ENCODE data around the gene ITIH4. TPM values are rescaled to one million over a fixed set of nuclear protein-coding genes. Genes with fewer than 3 reads are reported as not detected.

The ITIH4 gene
- polyA plus RNA-seq, 1 of the 3 experiments (the other 2 are of a cell fraction), result 2.0 TPM

GRCh38 chr3:52787246-52787645, 43.2 kb downstream of the ITIH4 start:
- Histone ChIP-seq H2AFZ (ENCODE audit: low read depth) (no peak overlapping the region), H3K4me3 (ENCODE audit: low read depth in 2 of 2, low read length in 1 of 2) (no peak overlapping the region), H4K20me1 (ENCODE audit: insufficient read depth) (no peaks in the 10 kb centered on the region), H3K4me2 (no peak overlapping the region), H3K9me2 (no peaks in the 10 kb centered on the region), H3K36me3 (replicated peaks in 1 of 2; ENCODE audit: control insufficient read depth in 1 of 2, insufficient read depth in 2 of 2, low read length in 1 of 2) (no peaks in the 10 kb centered on the region), H3K27me3 (ENCODE audit: insufficient read depth) (no peaks in the 10 kb centered on the region), H3K79me2 (ENCODE audit: insufficient read depth) (no peaks in the 10 kb centered on the region), H3F3A (replicated peaks; ENCODE audit: insufficient read depth) (no peaks in the 10 kb centered on the region), H3K27ac (ENCODE audit: low read depth in 2 of 2, low read length in 1 of 2) (no peak overlapping the region), H3K9ac (no peak overlapping the region), H3K9me3 (no peaks in the 10 kb centered on the region), H3K4me1 (ENCODE audit: control insufficient read depth in 1 of 2, insufficient read depth in 2 of 2, low read depth in 1 of 2, low read length in 1 of 2) (no peaks in the 10 kb centered on the region)
- ChIA-PET CTCF (interaction anchor here (1.5 kb wide), 1 partner anchor 24 kb away, joined by 3 read pairs; no protein-coding TSS in a partner anchor), POLR2A (no interaction called here)
- DNase-seq, result no peak
- no peak for TF ChIP-seq EZH2phosphoT487 (IDR thresholded peaks at IDR 0.05; ENCODE audit: borderline replicate concordance, low read depth)
- TF ChIP-seq GABPA (IDR thresholded peaks at IDR 0.05; ENCODE audit: low read depth), result no peak
- TF ChIP-seq MAX (IDR thresholded peaks at IDR 0.05; ENCODE audit: low read depth), result no peak
- TF ChIP-seq IRF3 (IDR thresholded peaks at IDR 0.05; ENCODE audit: low read depth, low read length), result no peak
- no peak for TF ChIP-seq MEF2A (IDR thresholded peaks at IDR 0.05; ENCODE audit: borderline replicate concordance, low read depth)
- TF ChIP-seq CTCF (IDR thresholded peaks at IDR 0.05), result no peak
- no peak for TF ChIP-seq FOSL2 (IDR thresholded peaks at IDR 0.05; ENCODE audit: borderline replicate concordance, low read depth)
- no peak for TF ChIP-seq YY1 (IDR thresholded peaks at IDR 0.05; ENCODE audit: low read depth)
- TF ChIP-seq SIN3A (IDR thresholded peaks at IDR 0.05; ENCODE audit: borderline replicate concordance, low read depth, low read length), result no peak
- no peak for TF ChIP-seq JUND (IDR thresholded peaks at IDR 0.05)
- no peak for TF ChIP-seq MXI1 (IDR thresholded peaks at IDR 0.05; ENCODE audit: low read depth, low read length)
- TF ChIP-seq TEAD4 (IDR thresholded peaks at IDR 0.05; ENCODE audit: borderline replicate concordance, insufficient read depth), result no peak
- no peak for TF ChIP-seq CHD2 (IDR thresholded peaks at IDR 0.05; ENCODE audit: low read length, partially characterized antibody)
- TF ChIP-seq REST (IDR thresholded peaks at IDR 0.05; ENCODE audit: low read depth, low read length), result no peak
- no peak for TF ChIP-seq USF2 (IDR thresholded peaks at IDR 0.05; ENCODE audit: borderline replicate concordance, low read depth, low read length)
- TF ChIP-seq FOXJ3 (CRISPR knock-in tag; IDR thresholded peaks at IDR 0.05), result no peak
- TF ChIP-seq GATA2 (CRISPR knock-in tag; IDR thresholded peaks at IDR 0.05), result no peak
- 71% methylated on average over 10 of the region's 11 CpGs for WGBS (ENCODE audit: low lambda C conversion rate)

All from SK-N-SH (cell line).